Stimulated activated CD4-positive, alpha-beta T cell treated with anti-CD3 and anti-CD28 coated beads, Interleukin-1b, Interleukin-23, amount 100 ng/mL, for 4 hours (primary cell): ENCODE data around the gene CACNA2D1.

Source experiments
- DNase-seq, 2 donors: peaks; one replicate each; pipeline ENCODE4 v3.0.0-alpha.2; 2020; ENCODE audit warnings: low read depth in 2 of 2

CACNA2D1 gene

GRCh38 chr7:82443547-82444219 lies at the start of gene CACNA2D1:
Gene CACNA2D1 (minus strand): TSS chr7:82443777.
- DNase-seq: no peak

DNA sequence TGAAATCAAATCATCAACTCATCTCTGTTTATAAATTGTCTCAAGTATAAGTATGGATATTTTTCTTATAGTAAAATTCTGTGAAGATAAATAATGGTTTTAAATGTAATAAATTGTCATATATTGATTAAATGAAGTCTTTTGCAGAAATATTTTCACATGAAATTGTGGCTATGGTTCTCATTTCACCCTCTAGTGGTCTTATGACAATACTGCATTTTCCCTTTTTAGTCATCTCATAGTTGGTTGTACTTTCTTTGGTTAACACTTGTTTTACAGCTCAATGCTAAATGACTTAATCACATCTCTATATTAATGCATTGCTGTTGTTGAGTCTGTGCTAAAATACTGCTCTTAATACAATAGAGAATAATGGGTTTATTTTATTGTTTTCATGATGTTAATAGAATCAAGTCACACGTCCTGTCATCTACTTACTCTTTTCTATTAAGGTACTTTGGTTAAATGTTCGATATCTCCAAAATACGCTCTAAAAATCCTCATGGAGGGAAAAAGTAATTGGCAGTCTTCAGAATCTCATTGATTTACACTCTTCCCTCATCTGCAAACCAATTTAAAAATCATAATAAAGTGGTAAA lies 38.0 kb upstream of the CACNA2D1 start:
- no peak for DNase-seq

GRCh38 chr7:82477733-82478515 lies 34.3 kb upstream of the CACNA2D1 start:
- no peak for DNase-seq

DNA sequence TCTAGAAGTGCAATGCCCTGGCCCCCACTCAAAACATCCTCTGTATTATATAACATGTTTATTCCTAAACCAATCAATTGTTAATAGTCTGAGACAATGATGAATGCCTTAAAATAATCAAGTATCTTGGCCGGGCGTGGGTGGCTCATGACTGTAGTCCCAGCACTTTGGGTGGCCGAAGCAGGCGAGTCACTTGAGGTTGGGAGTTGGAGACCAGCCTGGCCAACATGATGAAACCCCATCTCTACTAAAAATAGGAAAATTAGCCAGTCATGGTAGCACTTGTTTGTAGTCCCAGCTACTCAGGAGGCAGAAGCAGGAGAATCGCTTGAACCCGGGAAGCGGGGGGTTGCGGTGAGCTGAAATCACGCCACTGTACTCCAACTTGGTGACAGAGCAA lies 29.4 kb upstream of the CACNA2D1 start:
- no peak for DNase-seq

- DNase-seq: no peak
Observed at GRCh38 chr7:82471351-82472020, 27.9 kb upstream of the CACNA2D1 start.

- DNase-seq: no peak
Observed at GRCh38 chr7:82469207-82469606, 25.6 kb upstream of the CACNA2D1 start.

GRCh38 chr7:82468435-82468834 lies 24.9 kb upstream of the CACNA2D1 start:
- no peak for DNase-seq

DNA sequence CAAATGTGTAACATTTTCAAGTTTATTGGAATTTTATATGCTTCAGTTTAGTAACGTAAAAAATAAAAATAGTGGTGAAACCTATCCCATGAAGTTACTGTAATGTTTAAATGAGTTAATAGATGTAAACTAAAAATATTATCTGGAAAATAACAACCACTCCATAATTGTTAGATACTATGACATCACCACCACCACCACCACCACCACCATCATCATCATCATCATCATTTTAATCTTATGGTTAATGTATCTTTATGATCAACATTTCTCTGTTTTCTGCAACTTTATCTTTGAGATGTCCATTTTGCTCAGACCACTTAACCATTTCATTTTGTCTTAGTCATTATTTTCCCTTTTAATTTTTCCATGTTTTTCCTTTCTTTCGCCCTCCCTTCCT lies 23.4 kb upstream of the CACNA2D1 start:
- no peak for DNase-seq

GRCh38 chr7:82464372-82464771 lies 20.8 kb upstream of the CACNA2D1 start:
- DNase-seq: no peak

- no peak for DNase-seq
Observed at GRCh38 chr7:82455295-82455694, 11.7 kb upstream of the CACNA2D1 start.

DNA sequence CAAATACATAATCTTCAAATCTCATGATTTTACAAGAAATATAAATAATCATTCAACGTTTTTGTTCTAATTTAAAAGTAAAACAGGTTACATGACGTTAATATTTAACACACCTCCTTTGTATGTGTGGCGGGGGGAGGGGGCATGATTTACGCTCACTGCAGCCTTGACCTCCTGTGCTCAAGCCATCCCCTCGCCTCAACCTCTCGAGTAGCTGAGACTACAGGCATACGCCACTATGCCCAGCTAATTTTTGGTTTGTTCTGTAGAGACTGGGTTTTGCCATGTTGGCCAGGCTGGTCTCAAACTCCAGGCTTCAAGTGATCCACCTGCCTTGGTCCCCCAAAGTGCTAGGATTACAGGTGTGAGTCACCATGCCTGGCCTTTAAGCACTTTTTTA lies 7.2 kb upstream of the CACNA2D1 start:
- DNase-seq: no peak

DNA sequence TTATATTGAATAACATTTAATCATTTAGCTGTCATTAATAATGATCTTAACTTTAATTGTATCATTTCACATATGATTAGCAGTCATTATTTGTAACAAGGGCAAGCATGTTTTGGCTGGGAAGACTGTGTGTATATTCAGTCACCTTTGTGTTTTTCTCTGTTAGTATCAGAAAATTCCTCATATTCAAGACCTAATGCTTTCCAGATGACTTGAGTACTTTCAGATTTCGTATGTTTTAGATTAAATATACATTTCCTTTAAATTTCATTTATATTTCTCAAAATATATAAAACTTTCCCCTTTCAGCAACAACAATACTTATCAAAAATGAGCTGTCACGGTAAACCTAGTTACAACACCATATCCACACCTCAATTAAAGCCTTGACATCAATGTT lies 6.3 kb upstream of the CACNA2D1 start:
- DNase-seq: no peak

- DNase-seq: no peak
Observed at GRCh38 chr7:82446897-82447296, 3.3 kb upstream of the CACNA2D1 start.

DNA sequence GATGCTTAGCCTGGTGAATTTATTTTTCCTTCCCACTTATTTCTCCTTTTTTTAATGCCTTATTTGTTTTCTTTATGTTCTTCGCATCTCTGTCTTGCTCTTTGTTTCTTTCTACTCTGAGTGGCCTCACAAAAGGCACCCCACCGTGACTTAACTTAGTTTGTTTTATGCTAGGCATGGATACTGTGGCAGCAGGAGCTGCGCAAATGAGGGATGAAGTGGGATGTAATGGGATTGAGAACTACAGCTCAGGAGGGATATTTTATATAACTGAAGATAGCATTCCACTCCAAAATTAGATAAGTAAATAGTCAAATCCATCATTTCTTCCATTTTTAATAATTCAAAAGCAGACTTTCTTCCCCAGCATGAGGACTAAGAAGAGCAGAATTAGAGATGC lies 1.7 kb upstream of the CACNA2D1 start:
- DNase-seq: no peak

DNA sequence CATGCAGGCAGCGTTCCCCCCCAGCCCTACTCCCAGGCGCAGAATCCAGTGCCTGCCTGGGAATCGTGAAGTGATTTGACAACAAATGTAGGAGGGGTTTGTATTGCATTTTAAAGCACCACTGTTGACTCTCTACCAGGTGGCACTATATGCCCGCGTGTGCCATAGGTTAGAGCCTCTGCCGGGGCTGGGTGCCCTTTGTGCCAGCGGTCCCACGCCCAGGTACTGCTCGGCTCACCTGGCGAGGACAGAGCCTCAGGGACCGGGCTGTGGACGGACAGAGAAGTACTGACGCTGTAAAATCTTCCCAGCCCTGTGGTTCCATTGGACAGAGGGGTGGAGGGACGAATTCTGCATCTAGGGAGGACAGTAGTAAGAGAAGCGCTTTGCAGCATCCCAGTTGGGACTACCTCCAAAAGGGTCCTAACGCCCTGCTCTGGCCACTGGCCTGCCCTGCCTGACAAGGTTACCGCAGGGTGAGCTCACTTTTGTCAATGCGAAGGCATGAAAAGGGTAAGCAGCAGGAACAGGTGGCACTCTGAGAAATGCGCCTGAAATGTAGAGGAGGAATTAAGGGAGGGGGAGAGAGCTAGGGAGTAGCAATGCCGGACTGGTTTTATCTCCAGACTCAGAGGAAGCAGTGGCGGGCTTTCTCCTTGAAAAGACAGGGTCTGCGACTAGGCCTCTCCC lies 788 bp upstream of the CACNA2D1 start:
- DNase-seq: no peak

GRCh38 chr7:82443036-82443546 lies 486 bp downstream of the CACNA2D1 start:
- no peak for DNase-seq

DNA sequence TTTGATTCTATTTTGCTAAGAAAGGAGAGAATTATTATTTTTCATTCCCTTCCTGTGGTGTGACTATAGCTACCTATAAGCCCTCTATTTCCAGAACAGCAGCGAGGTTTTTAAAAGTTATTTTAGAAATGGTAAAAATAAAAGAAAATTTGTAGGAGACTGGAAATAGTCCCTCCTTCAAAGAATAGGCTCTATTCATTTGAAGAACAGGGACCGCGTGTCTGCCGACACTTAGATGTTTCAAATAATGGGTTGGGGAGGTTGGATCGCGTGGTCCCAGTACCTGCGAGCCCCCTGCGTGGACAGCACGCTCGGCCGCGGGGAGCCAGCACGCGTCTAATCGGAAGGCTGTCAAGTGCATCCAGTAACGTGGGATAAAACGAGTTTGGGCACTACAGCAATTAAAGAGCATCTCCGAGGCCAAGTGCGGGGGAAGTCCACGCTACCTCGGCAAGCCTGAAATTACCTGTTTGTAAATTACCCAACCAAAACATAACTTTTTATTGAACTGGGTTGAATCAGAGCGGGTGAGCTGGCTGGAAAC lies 1.0 kb downstream of the CACNA2D1 start:
- no peak for DNase-seq

- DNase-seq: no peak
Observed at GRCh38 chr7:82441669-82442478, 1.7 kb downstream of the CACNA2D1 start.

GRCh38 chr7:82438521-82438920 lies 5.1 kb downstream of the CACNA2D1 start:
- DNase-seq: no peak

- no peak for DNase-seq
Observed at GRCh38 chr7:82435769-82436168, 7.8 kb downstream of the CACNA2D1 start.
